Keratinocyte (primary cell): ENCODE results near the gene TWF1. TPM values are rescaled to one million over a fixed set of nuclear protein-coding genes. Genes with fewer than 3 reads are reported as not detected.
A peak's percentile ranks its signal among the peaks of the same experiment; 100 is the strongest.

Source experiments
- DNase-seq: peaks from one replicate; pipeline ENCODE4 v3.0.0-alpha.2; 2011; ENCODE audit warnings: low read depth, missing footprints, low spot score
- FAIRE-seq: peaks from 2 replicates; lab custom pipeline; 2011; peaks lifted over from hg19 to GRCh38; lab: Jason Lieb, UNC
- H2AFZ ChIP-seq: 2 replicates; pipeline ENCODE4 v1.6.0; 2012; ENCODE audit warnings: low read length, control low read depth, inconsistent platforms; ENCODE audit not compliant: control insufficient read depth
- H3K27ac ChIP-seq: 2 replicates; pipeline ENCODE4 v1.5.1; 2011; ENCODE audit warnings: low read length; ENCODE audit not compliant: control insufficient read depth, insufficient read depth
- H3K27me3 ChIP-seq: 3 replicates; pipeline ENCODE4 v1.6.0; 2011; ENCODE audit warnings: low read length; ENCODE audit not compliant: control insufficient read depth, insufficient read depth; ENCODE audit errors: extremely low read depth
- H3K36me3 ChIP-seq, 2 experiments: 2 replicates in 1 of 2; 3 replicates in 1 of 2; pipeline ENCODE4 v1.5.1; 2011; ENCODE audit warnings: low read length in 2 of 2, mild to moderate bottlenecking in 1 of 2; ENCODE audit not compliant: control insufficient read depth in 2 of 2, insufficient read depth in 2 of 2; ENCODE audit errors: extremely low read depth in 1 of 2
- H3K4me1 ChIP-seq: 3 replicates; pipeline ENCODE4 v1.5.1; 2011; ENCODE audit warnings: low read length; ENCODE audit not compliant: control insufficient read depth, insufficient read depth; ENCODE audit errors: extremely low read depth
- H3K4me2 ChIP-seq: 3 replicates; pipeline ENCODE4 v1.6.0; 2011; ENCODE audit warnings: low read depth, low read length; ENCODE audit not compliant: control insufficient read depth, insufficient read depth; ENCODE audit errors: extremely low read depth
- H3K4me3 ChIP-seq, 3 experiments: fragments of 200-600 bp in 1 of 3; sonication (generic) in 1 of 3; 2 replicates in 2 of 3; 3 replicates in 1 of 3; pipeline ENCODE4 v1.5.1; 2011 to 2016; ENCODE audit warnings: low read length in 3 of 3, mild to moderate bottlenecking in 3 of 3, control low read depth in 2 of 3, inconsistent platforms in 1 of 3, low read depth in 1 of 3, mixed read lengths in 1 of 3, mixed run types in 1 of 3, moderate library complexity in 1 of 3; ENCODE audit not compliant: control insufficient read depth in 2 of 3, insufficient read depth in 2 of 3; ENCODE audit errors: extremely low read depth in 1 of 3
- H3K79me2 ChIP-seq: 2 replicates; pipeline ENCODE4 v1.6.0; 2012; ENCODE audit warnings: low read length; ENCODE audit not compliant: control insufficient read depth, insufficient read depth
- H3K9ac ChIP-seq: 3 replicates; pipeline ENCODE4 v1.6.0; 2011; ENCODE audit warnings: low read length; ENCODE audit not compliant: control insufficient read depth, insufficient read depth; ENCODE audit errors: extremely low read depth
- H3K9me1 ChIP-seq: 3 replicates; pipeline ENCODE4 v1.6.0; 2011; ENCODE audit warnings: low read length; ENCODE audit not compliant: control insufficient read depth, insufficient read depth; ENCODE audit errors: extremely low read depth
- H3K9me3 ChIP-seq: 2 replicates; pipeline ENCODE4 v1.5.1; 2012; ENCODE audit warnings: low read depth, low read length; ENCODE audit not compliant: control insufficient read depth
- H4K20me1 ChIP-seq: 3 replicates; pipeline ENCODE4 v1.6.0; 2011; ENCODE audit warnings: low read length; ENCODE audit not compliant: control insufficient read depth, insufficient read depth; ENCODE audit errors: extremely low read depth
- EZH2 ChIP-seq: IDR thresholded peaks from one replicate; pipeline ENCODE4 v1.6.1; 2012; ENCODE audit warnings: inconsistent platforms, mild to moderate bottlenecking, low read length, moderate library complexity
- dilution Hi-C: fragments of 300-500 bp; cut with MboI; formaldehyde crosslinking; loops from one replicate; pipeline ENCODE4 v1.7.0; 2020; ENCODE audit warnings: low sequenced_read_pairs; ENCODE audit not compliant: extremely low pct_ligation_motif_present
- polyA plus RNA-seq, 5 experiments: library from polyadenylated mRNA; depleted of rRNA in 3 of 5; stranded (reverse) in 3 of 5; stranded (forward) in 1 of 5; unstranded in 1 of 5; fragments of >200 nt; gene quantifications; 1 replicate in 1 of 5; 2 replicates in 3 of 5; 3 replicates in 1 of 5; pipeline versions ENCODE4 v1.2.1 to v1.2.3, GENCODE V29; 2011 to 2012; ENCODE audit warnings: missing spikeins in 2 of 5, low read depth in 1 of 5, low replicate concordance in 1 of 5
- TF ChIP-seq, protein P1 (sequence below), 3 experiments: IDR thresholded peaks in 1 of 3; conservative IDR thresholded peaks in 1 of 3; optimal IDR thresholded peaks in 1 of 3; 2 replicates in 2 of 3; 3 replicates in 1 of 3; pipeline versions ENCODE3 to v1.5.1; 2011; ENCODE audit warnings: low read length in 3 of 3, mild to moderate bottlenecking in 3 of 3, moderate library complexity in 2 of 3, control low read depth in 1 of 3, inconsistent platforms in 1 of 3; ENCODE audit not compliant: insufficient read depth in 2 of 3; ENCODE audit errors: extremely low read depth in 1 of 3

TWF1 gene
- polyA plus RNA-seq, 1 donor (not counting 4 experiments of a cell fraction or from before 2014, with no cell fraction given) = 167 TPM

GRCh38 chr12:43807386-43807785 is 1.3 kb upstream of the TWF1 start:
- FAIRE-seq = peak; percentile 17

GRCh38 chr12:43806737-43807072 is 588 bp upstream of the TWF1 start:
- Histone ChIP-seq H3K9me3 (no peaks in the 10 kb centered on the region), H3K27ac (peak overlapping the region; percentile 93), H3K79me2 (peaks cover 33% of the 10 kb centered on the region), H3K4me1 (peaks cover 22% of the 10 kb centered on the region), H3K9me1 (no peaks in the 10 kb centered on the region), H2AFZ (peak overlapping the region; percentile 91), H3K27me3 (no peaks in the 10 kb centered on the region), H3K4me3 (peak overlapping the region; percentile 99 to 100 (median 99)), H3K36me3 (peaks cover 2 to 6% of the 10 kb centered on the region in 2 experiments), H3K4me2 (peak overlapping the region; percentile 67), H3K9ac (peak overlapping the region; percentile 96), H4K20me1 (peaks cover 5% of the 10 kb centered on the region)
- dilution Hi-C loops = no loop called here
- TF ChIP-seq, protein P1, sequence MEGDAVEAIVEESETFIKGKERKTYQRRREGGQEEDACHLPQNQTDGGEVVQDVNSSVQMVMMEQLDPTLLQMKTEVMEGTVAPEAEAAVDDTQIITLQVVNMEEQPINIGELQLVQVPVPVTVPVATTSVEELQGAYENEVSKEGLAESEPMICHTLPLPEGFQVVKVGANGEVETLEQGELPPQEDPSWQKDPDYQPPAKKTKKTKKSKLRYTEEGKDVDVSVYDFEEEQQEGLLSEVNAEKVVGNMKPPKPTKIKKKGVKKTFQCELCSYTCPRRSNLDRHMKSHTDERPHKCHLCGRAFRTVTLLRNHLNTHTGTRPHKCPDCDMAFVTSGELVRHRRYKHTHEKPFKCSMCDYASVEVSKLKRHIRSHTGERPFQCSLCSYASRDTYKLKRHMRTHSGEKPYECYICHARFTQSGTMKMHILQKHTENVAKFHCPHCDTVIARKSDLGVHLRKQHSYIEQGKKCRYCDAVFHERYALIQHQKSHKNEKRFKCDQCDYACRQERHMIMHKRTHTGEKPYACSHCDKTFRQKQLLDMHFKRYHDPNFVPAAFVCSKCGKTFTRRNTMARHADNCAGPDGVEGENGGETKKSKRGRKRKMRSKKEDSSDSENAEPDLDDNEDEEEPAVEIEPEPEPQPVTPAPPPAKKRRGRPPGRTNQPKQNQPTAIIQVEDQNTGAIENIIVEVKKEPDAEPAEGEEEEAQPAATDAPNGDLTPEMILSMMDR (optimal IDR thresholded peaks at IDR 0.05 in 1 of 3, IDR thresholded peaks at IDR 0.05 in 1 of 3, conservative IDR thresholded peaks at IDR 0.05 in 1 of 3; ENCODE audit: extremely low read depth in 1 of 3, insufficient read depth in 2 of 3, low read length in 3 of 3) = no peak
- no peak for TF ChIP-seq EZH2
- FAIRE-seq (no peak), DNase-seq (no peak)

More at GRCh38 chr12:43807386-43807785, 1.3 kb upstream of the TWF1 start:
- dilution Hi-C loops = no loop called here
- Histone ChIP-seq H3K9me1 (no peaks in the 10 kb centered on the region), H3K9ac (peak overlapping the region; percentile 96), H2AFZ (peak overlapping the region; percentile 90), H4K20me1 (peaks cover 5% of the 10 kb centered on the region), H3K9me3 (no peaks in the 10 kb centered on the region), H3K79me2 (peaks cover 31% of the 10 kb centered on the region), H3K4me3 (peak overlapping the region in 2 of 3 experiments; percentile 3 to 100), H3K4me1 (peaks cover 28% of the 10 kb centered on the region), H3K4me2 (peak overlapping the region; percentile 67), H3K27me3 (no peaks in the 10 kb centered on the region), H3K27ac (peak overlapping the region; percentile 93), H3K36me3 (peaks cover 2 to 6% of the 10 kb centered on the region in 2 experiments)
- DNase-seq = no peak
- no peak for TF ChIP-seq EZH2
- TF ChIP-seq, protein P1 (optimal IDR thresholded peaks at IDR 0.05 in 1 of 3, IDR thresholded peaks at IDR 0.05 in 1 of 3, conservative IDR thresholded peaks at IDR 0.05 in 1 of 3; ENCODE audit: extremely low read depth in 1 of 3, insufficient read depth in 2 of 3, low read length in 3 of 3) = no peak
